Astrocyte of the spinal cord (primary cell): ENCODE measurements around the gene STAG1.

ENCODE experiments used
- DNase-seq: peaks from one replicate; pipeline ENCODE4 v3.0.0; 2011; ENCODE audit warnings: low read depth, low spot score
- H3K4me3 ChIP-seq: 2 replicates; pipeline ENCODE4 v1.5.1; 2011; ENCODE audit warnings: low read depth, mild to moderate bottlenecking, low read length, moderate library complexity
- in situ Hi-C: cut with HindIII; loops from 2 replicates; pipeline ENCODE4 v1.10.0; 2017; ENCODE audit warnings: low sequenced_read_pairs
- TF ChIP-seq, protein P1 (sequence below): IDR thresholded peaks from 2 replicates; pipeline ENCODE4 v1.5.1; 2012; ENCODE audit warnings: low read depth, mild to moderate bottlenecking, low read length, inconsistent platforms

STAG1 gene

GRCh38 chr3:136409549-136409948 lies 342.6 kb downstream of the STAG1 start:
- no peak for DNase-seq
- TF ChIP-seq, protein P1, sequence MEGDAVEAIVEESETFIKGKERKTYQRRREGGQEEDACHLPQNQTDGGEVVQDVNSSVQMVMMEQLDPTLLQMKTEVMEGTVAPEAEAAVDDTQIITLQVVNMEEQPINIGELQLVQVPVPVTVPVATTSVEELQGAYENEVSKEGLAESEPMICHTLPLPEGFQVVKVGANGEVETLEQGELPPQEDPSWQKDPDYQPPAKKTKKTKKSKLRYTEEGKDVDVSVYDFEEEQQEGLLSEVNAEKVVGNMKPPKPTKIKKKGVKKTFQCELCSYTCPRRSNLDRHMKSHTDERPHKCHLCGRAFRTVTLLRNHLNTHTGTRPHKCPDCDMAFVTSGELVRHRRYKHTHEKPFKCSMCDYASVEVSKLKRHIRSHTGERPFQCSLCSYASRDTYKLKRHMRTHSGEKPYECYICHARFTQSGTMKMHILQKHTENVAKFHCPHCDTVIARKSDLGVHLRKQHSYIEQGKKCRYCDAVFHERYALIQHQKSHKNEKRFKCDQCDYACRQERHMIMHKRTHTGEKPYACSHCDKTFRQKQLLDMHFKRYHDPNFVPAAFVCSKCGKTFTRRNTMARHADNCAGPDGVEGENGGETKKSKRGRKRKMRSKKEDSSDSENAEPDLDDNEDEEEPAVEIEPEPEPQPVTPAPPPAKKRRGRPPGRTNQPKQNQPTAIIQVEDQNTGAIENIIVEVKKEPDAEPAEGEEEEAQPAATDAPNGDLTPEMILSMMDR, result no peak
- in situ Hi-C loops, result no loop called here
- H3K4me3 ChIP-seq, result no peak overlapping the region

- H3K4me3 ChIP-seq, result no peak overlapping the region
- no peak for DNase-seq
- in situ Hi-C loops, result no loop called here
- TF ChIP-seq, protein P1, result no peak
Measured at GRCh38 chr3:136404056-136404455, 348.1 kb downstream of the STAG1 start.

DNA sequence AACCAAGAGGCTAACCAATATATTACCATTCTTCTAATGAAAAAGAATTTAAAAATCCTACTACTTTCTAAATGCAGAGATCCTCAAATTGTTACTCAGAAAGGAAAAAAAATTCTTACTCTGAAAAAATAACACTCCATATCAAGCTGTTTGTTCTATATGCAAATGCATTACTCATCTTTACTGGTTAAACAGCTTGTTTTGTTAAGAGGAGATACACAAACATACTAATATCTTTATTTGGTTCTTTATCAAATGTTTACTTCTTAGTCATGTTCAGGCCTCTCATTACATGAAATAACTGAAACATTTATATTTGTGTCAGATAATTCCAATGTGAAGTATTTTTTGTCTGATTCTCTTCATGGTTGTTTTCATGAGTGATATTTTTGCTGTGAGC lies 355.3 kb downstream of the STAG1 start:
- no peak overlapping the region for H3K4me3 ChIP-seq
- TF ChIP-seq, protein P1, result no peak
- in situ Hi-C loops, result no loop called here
- peak; percentile 16 for DNase-seq

- no peak for DNase-seq
- in situ Hi-C loops, result no loop called here
- TF ChIP-seq, protein P1, result no peak
- H3K4me3 ChIP-seq, result no peak overlapping the region
Measured at GRCh38 chr3:136390574-136390973, 361.6 kb downstream of the STAG1 start.

- no peak overlapping the region for H3K4me3 ChIP-seq
- TF ChIP-seq, protein P1, result no peak
- DNase-seq, result no peak
- in situ Hi-C loops, result no loop called here
Measured at GRCh38 chr3:136387031-136387430, 365.1 kb downstream of the STAG1 start.

DNA sequence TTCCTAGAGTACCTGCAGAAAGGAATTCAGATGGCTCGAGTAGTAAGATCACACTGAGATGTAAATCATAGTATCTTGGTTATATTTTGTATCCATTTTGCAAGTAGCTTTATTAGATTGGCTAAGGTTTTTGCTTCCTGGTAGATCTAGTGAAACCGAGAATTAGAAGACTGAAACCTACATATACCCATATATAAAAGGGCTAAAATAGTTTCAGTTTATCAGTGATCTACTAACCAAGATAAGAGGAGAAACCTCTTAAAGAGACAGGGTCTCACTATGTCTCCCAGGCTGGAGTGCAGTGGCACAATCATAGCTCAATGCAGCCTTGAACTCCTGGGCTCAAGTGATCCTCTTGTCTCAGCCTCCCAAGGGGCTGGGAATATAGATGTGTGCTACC lies 366.7 kb downstream of the STAG1 start:
- DNase-seq, result no peak
- H3K4me3 ChIP-seq, result no peak overlapping the region
- TF ChIP-seq, protein P1, result no peak
- in situ Hi-C loops, result no loop called here

- no peak for DNase-seq
- TF ChIP-seq, protein P1, result no peak
- no peak overlapping the region for H3K4me3 ChIP-seq
- in situ Hi-C loops, result no loop called here
Measured at GRCh38 chr3:136381051-136381450, 371.1 kb downstream of the STAG1 start.
